Measurements from ENCODE around the gene ARHGAP15. TPM values are rescaled to one million over a fixed set of nuclear protein-coding genes. Genes with fewer than 3 reads are reported as not detected.

Gene ARHGAP15
- total and polyA plus RNA-seq, 9 donors, result 1.5 to 10.0 (median 2.6) TPM

GRCh38 chr2:143726151-143726845 is 597.1 kb downstream of the ARHGAP15 start:
- H3K4me1 ChIP-seq (ENCODE audit: insufficient read depth), result no peaks in the 10 kb centered on the region
- intact Hi-C loops (cut with DNase I), result no loop called here
- no peak overlapping the region for H3K4me3 ChIP-seq
- no peak for TF ChIP-seq POLR2A (IDR thresholded peaks at IDR 0.05)
- TF ChIP-seq CTCF (IDR thresholded peaks at IDR 0.05), result no peak
- no peak for TF ChIP-seq EP300 (IDR thresholded peaks at IDR 0.05)
- no peak for DNase-seq
- H3K36me3 ChIP-seq, result no peaks in the 10 kb centered on the region
- no peak overlapping the region for H3K27ac ChIP-seq
- 85 to 91% (median 87%) methylated on average over 6 of the region's 6 CpGs for WGBS, 3 donors
- H3K9me3 ChIP-seq, result no peaks in the 10 kb centered on the region
- no peaks in the 10 kb centered on the region for H3K27me3 ChIP-seq

- Histone ChIP-seq H3K4me1 (ENCODE audit: insufficient read depth) (no peaks in the 10 kb centered on the region), H3K36me3 (no peaks in the 10 kb centered on the region), H3K9me3 (no peaks in the 10 kb centered on the region), H3K4me3 (no peak overlapping the region), H3K27me3 (no peaks in the 10 kb centered on the region), H3K27ac (no peak overlapping the region)
- 91 to 95% (median 91%) methylated on average over 7 of the region's 7 CpGs for WGBS, 3 donors
- DNase-seq, result no peak
- no peak for TF ChIP-seq EP300 (IDR thresholded peaks at IDR 0.05)
- no peak for TF ChIP-seq POLR2A (IDR thresholded peaks at IDR 0.05)
- intact Hi-C loops (cut with DNase I), result no loop called here
Observed at GRCh38 chr2:143728498-143728897, 599.3 kb downstream of the ARHGAP15 start.

GRCh38 chr2:143729296-143729814 is 600.1 kb downstream of the ARHGAP15 start:
- Histone ChIP-seq H3K27me3 (no peaks in the 10 kb centered on the region), H3K36me3 (no peaks in the 10 kb centered on the region), H3K4me3 (no peak overlapping the region), H3K27ac (no peak overlapping the region), H3K9me3 (no peaks in the 10 kb centered on the region), H3K4me1 (ENCODE audit: insufficient read depth) (no peaks in the 10 kb centered on the region)
- no peak for DNase-seq
- no peak for TF ChIP-seq CTCF (IDR thresholded peaks at IDR 0.05)
- whole genome bisulfite sequencing, 3 donors, result 92 to 96% (median 96%) methylated on average over 2 of the region's 2 CpGs
- intact Hi-C loops (cut with DNase I), result no loop called here

- H3K9me3 ChIP-seq, result no peaks in the 10 kb centered on the region
- intact Hi-C loops (cut with DNase I), result no loop called here
- no peaks in the 10 kb centered on the region for H3K27me3 ChIP-seq
- H3K4me3 ChIP-seq, result no peak overlapping the region
- H3K4me1 ChIP-seq (ENCODE audit: insufficient read depth), result no peaks in the 10 kb centered on the region
- no peak overlapping the region for H3K27ac ChIP-seq
- H3K36me3 ChIP-seq, result no peaks in the 10 kb centered on the region
- WGBS, 3 donors, result 73 to 83% (median 81%) methylated on average over 6 of the region's 6 CpGs
- no peak for DNase-seq
- TF ChIP-seq POLR2A (IDR thresholded peaks at IDR 0.05) (no peak), CTCF (IDR thresholded peaks at IDR 0.05) (no peak), EP300 (IDR thresholded peaks at IDR 0.05) (no peak)
Observed at GRCh38 chr2:143730155-143730952, 601.1 kb downstream of the ARHGAP15 start.

GRCh38 chr2:143730953-143731260 is 601.7 kb downstream of the ARHGAP15 start:
- Histone ChIP-seq H3K27me3 (no peaks in the 10 kb centered on the region), H3K4me1 (ENCODE audit: insufficient read depth) (no peaks in the 10 kb centered on the region), H3K4me3 (no peak overlapping the region), H3K36me3 (no peaks in the 10 kb centered on the region), H3K9me3 (no peaks in the 10 kb centered on the region), H3K27ac (no peak overlapping the region)
- WGBS, 3 donors, result 82 to 93% (median 85%) methylated on average over 1 of the region's 1 CpG
- no peak for TF ChIP-seq POLR2A (IDR thresholded peaks at IDR 0.05)
- no peak for TF ChIP-seq EP300 (IDR thresholded peaks at IDR 0.05)
- no peak for TF ChIP-seq CTCF (IDR thresholded peaks at IDR 0.05)
- intact Hi-C loops (cut with DNase I), result no loop called here
- no peak for DNase-seq
